ENCODE measurements around the gene TBL1X.

DNA sequence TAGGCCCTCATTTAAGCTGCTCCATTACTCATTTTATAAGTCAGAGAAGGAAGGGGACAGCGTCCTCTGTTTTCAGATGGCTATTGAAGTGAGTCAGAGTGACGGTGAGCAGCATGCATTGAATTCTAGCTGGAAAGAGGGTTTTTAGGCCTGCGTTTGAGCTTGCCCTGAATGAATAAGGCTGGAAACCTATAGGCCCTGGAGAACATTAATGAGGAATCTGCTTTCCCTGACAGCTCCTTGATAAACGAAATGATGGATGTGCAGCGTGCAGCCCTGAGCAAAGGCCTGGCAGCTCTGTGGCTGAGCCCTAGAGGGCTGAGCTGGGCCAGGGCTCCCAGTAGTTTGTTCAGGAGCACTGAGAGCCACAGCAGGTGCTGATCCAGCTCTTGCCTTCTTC is 33.4 kb downstream of the TBL1X start:
- TF ChIP-seq, protein P1, sequence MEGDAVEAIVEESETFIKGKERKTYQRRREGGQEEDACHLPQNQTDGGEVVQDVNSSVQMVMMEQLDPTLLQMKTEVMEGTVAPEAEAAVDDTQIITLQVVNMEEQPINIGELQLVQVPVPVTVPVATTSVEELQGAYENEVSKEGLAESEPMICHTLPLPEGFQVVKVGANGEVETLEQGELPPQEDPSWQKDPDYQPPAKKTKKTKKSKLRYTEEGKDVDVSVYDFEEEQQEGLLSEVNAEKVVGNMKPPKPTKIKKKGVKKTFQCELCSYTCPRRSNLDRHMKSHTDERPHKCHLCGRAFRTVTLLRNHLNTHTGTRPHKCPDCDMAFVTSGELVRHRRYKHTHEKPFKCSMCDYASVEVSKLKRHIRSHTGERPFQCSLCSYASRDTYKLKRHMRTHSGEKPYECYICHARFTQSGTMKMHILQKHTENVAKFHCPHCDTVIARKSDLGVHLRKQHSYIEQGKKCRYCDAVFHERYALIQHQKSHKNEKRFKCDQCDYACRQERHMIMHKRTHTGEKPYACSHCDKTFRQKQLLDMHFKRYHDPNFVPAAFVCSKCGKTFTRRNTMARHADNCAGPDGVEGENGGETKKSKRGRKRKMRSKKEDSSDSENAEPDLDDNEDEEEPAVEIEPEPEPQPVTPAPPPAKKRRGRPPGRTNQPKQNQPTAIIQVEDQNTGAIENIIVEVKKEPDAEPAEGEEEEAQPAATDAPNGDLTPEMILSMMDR (IDR thresholded peaks at IDR 0.05): no peak
- no peak for TF ChIP-seq POLR2A (IDR thresholded peaks at IDR 0.05)
